Left cardiac atrium (tissue), 4 donors: ENCODE results near the gene RUNDC3A. TPM values are rescaled to one million over a fixed set of nuclear protein-coding genes. Genes with fewer than 3 reads are reported as not detected.
A peak's percentile ranks its signal among the peaks of the same experiment; 100 is the strongest.
"Not testable (repeated sequence)": the region's sequence is repeated elsewhere in the genome, so short reads cannot be mapped to it uniquely, and the experiment has no call there.

Source experiments
- ATAC-seq, 2 donors: fragments of 200-7000 bp; cut with Tn5 transposase; one replicate each; pipeline ENCODE4 v1.9.1; 2020; ENCODE audit warnings: mild to moderate bottlenecking in 2 of 2, moderate library complexity in 2 of 2
- DNase-seq: peaks from one replicate; pipeline ENCODE4 v3.0.0-alpha.2; 2020
- intact Hi-C, 2 donors: fragments of 100-400 bp; cut with DNase I; formaldehyde crosslinking; loops; one replicate each; pipeline versions ENCODE4 v1.14.1 to v1.15.1; 2022 to 2023
- total RNA-seq, 2 donors: library from RNA; stranded (reverse); fragmentation: NEBNext Ultra II Directional; extraction: Animal tissue kit (Norgen Biotek cat#: 25700); gene quantifications; one replicate each; pipeline ENCODE4 v1.2.1, GENCODE V29; 2021
- donor health status: DM: no; HTN: yes; CAD: no.
- donor health status: DM: no; HTN: yes; CAD: no; lungs with severe emphysema.
- donor health status: DM: yes; HTN: yes; CAD: no.
- donor health status: Dilated cardiomyopathy.

The RUNDC3A gene
- total RNA-seq, 2 donors from 2014 or later: 0.85 to 1.0 TPM

GRCh38 chr17:44334315-44334714, 25.9 kb downstream of the RUNDC3A start:
- intact Hi-C loops: no loop called here
- no peak for DNase-seq
- no peak for ATAC-seq

GRCh38 chr17:44334727-44335126, 26.3 kb downstream of the RUNDC3A start:
- DNase-seq (no peak), ATAC-seq (no peak)
- intact Hi-C loops: no loop called here

GRCh38 chr17:44335564-44335963, 27.2 kb downstream of the RUNDC3A start:
- DNase-seq: no peak
- intact Hi-C loops: no loop called here

GRCh38 chr17:44335968-44336367, 27.6 kb downstream of the RUNDC3A start:
- intact Hi-C loops: no loop called here
- ATAC-seq: no peak
- no peak for DNase-seq

More at GRCh38 chr17:44335564-44335963, 27.2 kb downstream of the RUNDC3A start:
- ATAC-seq: no peak

GRCh38 chr17:44338702-44339101, 30.3 kb downstream of the RUNDC3A start:
- DNase-seq (no peak), ATAC-seq (peak in 1 of 2 donors; percentile 80)
- intact Hi-C loops: no loop called here

- intact Hi-C loops, ATAC-seq: not testable (repeated sequence)
These were observed 32.2 kb downstream of the RUNDC3A start for GRCh38 chr17:44340553-44340952.

GRCh38 chr17:44343510-44344209, 35.3 kb downstream of the RUNDC3A start:
- DNase-seq (no peak), ATAC-seq (no peak)
- intact Hi-C loops: no loop called here

More at GRCh38 chr17:44340553-44340952, 32.2 kb downstream of the RUNDC3A start:
- DNase-seq: not testable (repeated sequence)

- intact Hi-C loops: no loop called here
- peak; percentile 93 for DNase-seq
- peak; percentile 99 for ATAC-seq
These were observed 36.6 kb downstream of the RUNDC3A start, which contains the start of gene GRN for GRCh38 chr17:44344939-44345453. Gene GRN, plus strand, starts transcription at chr17:44345302. Its CDS starts 3,863 bp downstream, at chr17:44349165.

- intact Hi-C loops: no loop called here
These were observed 37.1 kb downstream of the RUNDC3A start for GRCh38 chr17:44345454-44346026.

GRCh38 chr17:44346064-44346844, 37.9 kb downstream of the RUNDC3A start:
- intact Hi-C loops: no loop called here
- no peak for DNase-seq

More at GRCh38 chr17:44345454-44346026, 37.1 kb downstream of the RUNDC3A start:
- DNase-seq (no peak), ATAC-seq (peak; percentile 20 to 36)

GRCh38 chr17:44347206-44348055, 39.0 kb downstream of the RUNDC3A start:
- ATAC-seq, intact Hi-C loops, DNase-seq: not testable (repeated sequence)

More at GRCh38 chr17:44346064-44346844, 37.9 kb downstream of the RUNDC3A start:
- no peak for ATAC-seq

- no peak for ATAC-seq
- intact Hi-C loops: no loop called here
- no peak for DNase-seq
These were observed 40.0 kb downstream of the RUNDC3A start for GRCh38 chr17:44348234-44348987.

- intact Hi-C loops: no loop called here
- no peak for DNase-seq
- ATAC-seq: no peak
These were observed 40.6 kb downstream of the RUNDC3A start for GRCh38 chr17:44348988-44349364.

- ATAC-seq: no peak
- intact Hi-C loops: no loop called here
- DNase-seq: no peak
These were observed 41.2 kb downstream of the RUNDC3A start for GRCh38 chr17:44349553-44350070.

- DNase-seq (peak; percentile 77), ATAC-seq (peak; percentile 45 to 48)
- intact Hi-C loops: no loop called here
These were observed 42.4 kb downstream of the RUNDC3A start for GRCh38 chr17:44350733-44351226.

- intact Hi-C loops: no loop called here
- DNase-seq (no peak), ATAC-seq (no peak)
These were observed 43.1 kb downstream of the RUNDC3A start for GRCh38 chr17:44351464-44351863.

GRCh38 chr17:44351961-44352827, 43.8 kb downstream of the RUNDC3A start:
- ATAC-seq (no peak), DNase-seq (no peak)
- intact Hi-C loops: no loop called here
